GM18858 (cell line): Measurements from ENCODE around the gene FAM200C.

ENCODE experiments used
- ATAC-seq: cut with Tn5 transposase; IDR thresholded peaks from one replicate; pipeline ENCODE4 v1.9.1; 2021; ENCODE audit not compliant: unreplicated experiment

The FAM200C gene

DNA sequence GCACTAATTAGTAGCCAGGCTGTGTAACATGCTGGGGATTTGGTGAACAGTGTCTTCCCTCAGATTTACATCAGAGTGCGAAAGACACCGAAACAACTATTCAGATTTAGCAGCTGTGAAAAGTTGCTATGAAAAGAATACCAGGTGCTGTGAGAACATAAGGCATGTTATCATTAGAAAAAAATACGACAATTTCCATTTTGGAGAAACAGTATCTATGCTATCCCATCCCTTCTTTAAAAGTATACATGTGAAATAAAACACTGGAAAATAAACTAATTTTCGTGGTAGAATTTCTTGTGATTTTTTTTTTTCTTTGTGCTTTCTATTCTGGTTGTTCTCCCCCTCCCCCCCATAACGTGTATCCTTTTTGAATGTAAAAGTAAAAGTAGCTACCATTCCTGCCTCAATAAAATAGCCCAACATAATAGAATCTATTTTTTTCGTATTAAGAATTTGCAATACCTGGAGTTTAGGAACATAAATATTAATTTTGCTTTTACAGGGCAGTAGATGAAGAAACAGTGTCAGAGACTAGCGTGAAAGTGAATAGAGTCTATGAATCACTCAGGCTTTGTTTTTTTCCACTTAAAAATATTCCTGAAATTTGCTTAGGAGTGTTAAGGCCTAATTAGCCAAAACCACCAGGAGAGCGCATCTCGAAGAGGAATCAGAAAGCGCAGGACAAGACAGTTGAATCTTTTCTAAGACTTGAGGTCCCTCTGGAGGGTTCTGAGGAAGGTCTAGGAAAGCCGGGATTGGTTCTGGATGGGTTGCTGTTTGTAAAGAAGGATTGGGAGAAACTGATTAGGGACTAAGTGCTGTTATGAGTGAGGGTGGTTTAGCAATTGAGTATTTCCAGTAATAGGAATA is 19.8 kb upstream of the FAM200C start:
- no peak for ATAC-seq

- peak; percentile 39 for ATAC-seq
These were observed 19.0 kb upstream of the FAM200C start, which contains the start of gene SLU7 for GRCh38 chr5:160418561-160419457. Gene SLU7 (minus strand): TSS chr5:160419081. CDS start chr5:160415294, 3,787 bp downstream.

GRCh38 chr5:160398806-160399205 is 1.0 kb downstream of the FAM200C start:
- no peak for ATAC-seq

- ATAC-seq: no peak
These were observed 2.4 kb downstream of the FAM200C start for GRCh38 chr5:160397492-160397891.

DNA sequence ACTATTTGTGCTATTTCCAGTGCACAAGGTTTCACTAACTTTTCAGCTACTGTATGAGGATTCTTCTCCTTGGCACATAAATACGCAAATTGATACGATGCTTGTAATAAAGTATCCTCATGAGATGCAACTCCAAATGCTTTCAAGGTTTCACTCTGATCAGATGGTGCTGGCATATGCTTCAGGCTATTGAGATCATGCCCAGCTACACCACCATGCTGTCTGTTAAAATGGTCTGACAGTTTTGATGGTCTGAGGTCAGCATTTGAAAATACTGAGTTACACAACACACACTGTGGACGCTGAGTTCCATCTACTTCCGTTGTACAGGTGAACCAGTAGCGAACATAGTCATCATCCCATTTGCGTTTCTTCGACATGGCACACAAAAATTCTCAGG is 4.7 kb downstream of the FAM200C start:
- no peak for ATAC-seq

- no peak for ATAC-seq
These were observed 8.8 kb downstream of the FAM200C start for GRCh38 chr5:160390787-160391696.

DNA sequence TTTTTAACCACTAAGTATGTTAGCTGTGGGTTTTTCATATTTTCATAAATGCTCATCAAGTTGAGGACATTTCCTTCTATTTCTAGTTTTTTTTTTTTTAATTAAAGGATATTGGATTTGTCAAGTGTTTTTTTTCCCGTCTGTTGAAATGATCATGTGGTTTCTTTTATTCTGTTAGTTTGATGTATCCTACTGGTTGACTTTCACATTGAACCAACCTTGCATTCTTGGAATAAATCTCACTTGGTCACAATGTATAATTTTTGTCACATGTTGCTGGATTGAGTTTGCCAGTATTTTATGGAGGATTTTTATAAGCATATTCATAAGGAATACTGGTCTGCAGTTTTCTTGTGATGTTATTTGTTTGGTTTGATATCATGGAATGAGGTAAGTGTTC is 12.4 kb downstream of the FAM200C start:
- no peak for ATAC-seq

- ATAC-seq: no peak
These were observed 14.4 kb downstream of the FAM200C start for GRCh38 chr5:160385496-160385895.

DNA sequence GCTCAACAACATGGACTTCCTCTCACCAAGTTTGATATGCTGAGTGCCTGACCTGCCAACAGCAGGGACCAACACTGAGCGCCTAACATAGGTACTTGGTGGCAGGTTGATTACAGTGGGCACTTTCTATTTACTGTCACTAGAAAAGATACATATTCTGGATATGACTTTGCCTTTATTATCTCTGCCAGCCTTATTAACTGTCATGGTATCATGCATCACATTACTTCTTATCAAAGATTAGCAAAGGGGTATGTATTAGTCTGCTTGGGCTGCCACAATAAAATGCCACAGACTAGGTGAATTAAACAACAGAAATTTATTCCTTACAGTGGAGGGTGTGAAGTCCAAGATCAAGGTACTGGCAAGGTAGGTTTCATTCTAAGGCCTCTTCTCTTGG is 15.2 kb downstream of the FAM200C start:
- no peak for ATAC-seq

GRCh38 chr5:160382346-160382745 is 17.5 kb downstream of the FAM200C start:
- no peak for ATAC-seq

GRCh38 chr5:160380041-160380440 is 19.8 kb downstream of the FAM200C start:
- no peak for ATAC-seq

DNA sequence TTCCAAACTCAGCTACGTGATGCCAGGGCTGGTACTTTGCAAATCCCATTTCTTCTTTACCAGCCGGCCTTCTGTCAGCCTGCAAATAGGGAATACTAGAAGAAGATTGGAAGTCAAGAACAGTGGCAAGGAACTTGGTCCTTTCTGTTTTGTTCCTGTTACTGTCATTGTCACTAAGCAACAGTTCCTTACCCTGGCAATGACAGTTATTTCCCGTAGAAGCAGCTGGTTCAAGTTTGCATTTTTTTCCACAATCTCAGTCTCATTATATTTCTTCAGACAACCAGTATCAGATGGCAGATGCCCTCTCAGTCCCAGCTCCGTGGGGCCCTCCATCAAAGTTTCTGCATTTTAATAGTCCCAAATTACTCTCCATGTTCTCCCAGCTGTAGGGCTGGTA is 20.3 kb downstream of the FAM200C start:
- no peak for ATAC-seq

DNA sequence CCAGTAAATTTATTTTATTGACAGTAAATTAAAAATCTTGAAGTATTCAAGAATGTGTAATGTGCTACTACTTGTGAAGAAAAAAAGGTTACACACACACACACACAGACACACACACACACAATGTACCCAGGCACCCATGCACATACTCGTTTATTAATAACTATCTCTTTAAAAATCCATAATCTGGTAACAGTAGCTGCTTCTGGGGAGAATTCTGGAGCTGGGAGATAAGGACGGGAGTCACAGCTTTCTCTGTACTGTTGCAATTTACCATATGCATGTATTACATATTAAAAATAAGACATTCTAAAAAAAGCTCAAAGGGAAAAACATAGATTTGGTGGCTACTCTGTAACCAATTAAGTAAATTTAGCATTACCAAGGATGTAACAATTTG is 21.5 kb downstream of the FAM200C start:
- ATAC-seq: no peak

DNA sequence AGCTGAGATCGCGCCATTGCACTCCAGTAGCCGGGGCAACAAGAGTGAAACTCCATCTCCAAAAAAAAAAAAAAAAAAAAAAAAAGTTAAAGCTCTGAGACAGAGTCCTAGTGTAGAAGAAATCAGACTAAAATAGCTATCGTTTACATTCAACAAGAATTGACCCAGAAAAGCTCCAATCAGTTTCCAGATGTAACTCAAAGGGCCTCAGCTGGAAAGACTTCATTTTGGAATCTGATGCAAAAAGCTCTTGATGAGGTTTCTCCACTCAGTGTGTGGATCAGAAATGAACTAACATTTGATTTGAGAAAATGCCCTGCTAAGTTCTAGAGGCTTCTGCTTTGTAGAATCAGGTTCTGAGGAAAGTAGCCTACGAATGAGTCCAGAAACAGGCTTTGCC is 22.2 kb downstream of the FAM200C start:
- no peak for ATAC-seq

DNA sequence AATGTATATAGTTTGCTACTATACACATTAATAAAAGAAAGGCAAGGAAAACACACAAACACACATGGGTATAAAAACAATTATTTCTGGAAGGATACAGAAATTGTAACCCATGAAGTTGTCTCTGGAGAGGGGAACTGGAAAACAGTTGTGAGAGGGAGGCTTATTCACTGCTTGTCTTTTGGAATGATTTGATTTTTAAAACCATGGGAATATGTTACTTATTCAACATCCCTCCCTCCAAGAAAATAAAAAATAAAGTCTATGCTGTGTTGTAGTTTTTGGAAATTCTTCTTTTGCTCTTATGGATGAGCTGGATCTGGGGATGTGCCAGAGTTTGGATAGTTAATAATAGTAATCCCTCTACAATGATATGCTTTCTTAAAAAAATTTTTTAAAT is 23.4 kb downstream of the FAM200C start:
- no peak for ATAC-seq

DNA sequence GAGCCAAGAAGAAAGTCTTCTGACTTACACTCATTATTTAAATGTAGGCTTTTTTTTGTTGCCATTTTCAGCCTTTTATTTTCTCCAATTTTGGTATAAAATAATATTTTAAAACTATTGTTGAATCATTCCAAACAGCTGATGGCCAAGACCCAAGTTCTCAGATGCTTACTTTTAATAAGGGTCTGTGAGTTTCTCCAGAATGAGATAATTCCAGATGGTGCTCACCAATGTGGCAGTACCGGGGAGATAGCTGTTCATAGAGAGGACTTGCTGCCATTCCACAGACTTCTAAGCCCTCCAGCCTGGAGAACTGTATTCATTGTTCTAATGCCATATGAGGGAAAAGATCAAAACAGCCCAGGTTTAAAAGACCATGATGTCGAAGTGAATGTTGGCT is 24.2 kb downstream of the FAM200C start:
- ATAC-seq: no peak

DNA sequence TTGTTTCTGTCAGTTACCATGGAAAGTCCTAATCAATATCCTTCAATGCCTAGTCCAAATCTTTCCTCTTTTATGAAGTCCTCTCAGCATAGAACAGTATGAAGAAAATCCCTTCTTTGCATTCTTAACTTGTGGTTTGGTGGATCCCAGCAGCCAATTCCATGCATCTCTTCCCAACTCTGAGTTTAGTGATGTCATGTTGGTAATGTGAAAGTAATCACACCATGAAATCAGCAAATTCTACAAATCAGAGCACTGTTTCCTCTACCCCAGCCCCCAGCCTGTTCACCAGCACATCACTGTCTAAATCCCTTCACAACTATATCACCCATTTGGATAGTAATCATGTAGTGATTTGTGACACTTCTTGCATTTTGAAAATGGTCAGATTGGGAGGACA is 24.7 kb downstream of the FAM200C start:
- ATAC-seq: no peak

GRCh38 chr5:160371294-160371693 is 28.6 kb downstream of the FAM200C start:
- ATAC-seq: no peak

DNA sequence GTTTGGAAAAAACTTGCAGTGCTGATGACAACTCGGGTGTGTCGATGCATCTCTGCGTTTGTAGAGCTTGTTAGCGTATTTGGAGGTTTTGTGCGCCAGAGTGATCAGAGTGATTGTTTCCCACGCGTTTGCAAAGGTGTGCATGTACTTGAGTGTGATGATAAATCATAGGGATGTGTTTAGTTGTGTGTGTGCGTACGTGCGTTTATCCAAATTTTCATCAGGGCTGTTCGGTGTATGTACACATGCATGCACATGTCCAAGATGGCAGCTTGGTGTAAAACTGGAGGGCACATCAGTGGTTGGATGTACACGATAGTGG is 29.2 kb downstream of the FAM200C start:
- ATAC-seq: no peak

- ATAC-seq: no peak
These were observed 29.7 kb downstream of the FAM200C start, which contains the start of gene C1QTNF2 for GRCh38 chr5:160369990-160370712. Gene C1QTNF2 (minus strand): TSS chr5:160370626. CDS start chr5:160355011, 15,615 bp downstream.
